ENCODE results near the gene CDH6. TPM values are rescaled to one million over a fixed set of nuclear protein-coding genes. Genes with fewer than 3 reads are reported as not detected.

The CDH6 gene
- total RNA-seq, 1 donor from 2014 or later, result 9.4 TPM

DNA sequence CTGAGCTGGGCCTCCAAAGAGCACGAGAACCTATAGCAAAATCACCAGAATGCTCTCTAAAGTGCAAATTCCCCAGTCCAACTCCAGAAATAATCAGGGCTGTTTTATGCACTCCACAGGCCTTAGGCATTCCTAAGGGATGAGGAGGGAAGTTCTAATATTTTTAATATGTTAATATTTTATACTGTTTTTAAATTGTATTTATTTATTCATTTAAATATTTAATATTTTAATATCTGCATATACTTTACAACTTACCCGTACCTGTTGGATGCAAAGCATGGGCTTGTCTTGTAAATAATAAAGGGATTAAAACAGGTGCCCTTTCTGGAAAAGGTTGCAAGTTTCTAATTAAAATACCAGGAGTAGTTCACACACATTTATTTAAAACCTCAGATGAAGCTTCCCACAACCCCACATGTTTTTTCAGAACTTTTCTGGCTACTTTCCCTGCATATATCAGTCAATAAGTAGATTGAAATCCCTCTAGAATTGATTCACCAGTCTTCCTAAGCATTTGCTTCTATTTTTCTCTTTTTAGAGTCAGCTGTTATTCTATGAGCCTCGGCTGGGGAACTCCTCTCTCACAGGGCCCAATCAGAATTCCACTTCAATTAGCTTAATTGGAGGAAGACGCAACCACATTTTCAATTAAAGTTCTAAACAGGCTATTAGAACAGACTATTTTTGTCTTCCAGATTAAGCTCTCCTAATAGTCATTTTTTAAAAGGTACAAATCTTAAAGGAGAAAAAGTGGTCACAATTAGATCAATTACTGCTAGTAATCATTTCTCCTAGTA lies 140.8 kb downstream of the CDH6 start:
- intact Hi-C loops (cut with DNase I), result no loop called here
- no peaks in the 10 kb centered on the region for H3K4me1 ChIP-seq
- H3K27me3 ChIP-seq, result no peaks in the 10 kb centered on the region
- ATAC-seq, result no peak
- no peak for DNase-seq
- H3K4me3 ChIP-seq, result no peak overlapping the region
- no peak overlapping the region for H3K27ac ChIP-seq
- no peaks in the 10 kb centered on the region for H3K9me3 ChIP-seq
- TF ChIP-seq, protein P1, sequence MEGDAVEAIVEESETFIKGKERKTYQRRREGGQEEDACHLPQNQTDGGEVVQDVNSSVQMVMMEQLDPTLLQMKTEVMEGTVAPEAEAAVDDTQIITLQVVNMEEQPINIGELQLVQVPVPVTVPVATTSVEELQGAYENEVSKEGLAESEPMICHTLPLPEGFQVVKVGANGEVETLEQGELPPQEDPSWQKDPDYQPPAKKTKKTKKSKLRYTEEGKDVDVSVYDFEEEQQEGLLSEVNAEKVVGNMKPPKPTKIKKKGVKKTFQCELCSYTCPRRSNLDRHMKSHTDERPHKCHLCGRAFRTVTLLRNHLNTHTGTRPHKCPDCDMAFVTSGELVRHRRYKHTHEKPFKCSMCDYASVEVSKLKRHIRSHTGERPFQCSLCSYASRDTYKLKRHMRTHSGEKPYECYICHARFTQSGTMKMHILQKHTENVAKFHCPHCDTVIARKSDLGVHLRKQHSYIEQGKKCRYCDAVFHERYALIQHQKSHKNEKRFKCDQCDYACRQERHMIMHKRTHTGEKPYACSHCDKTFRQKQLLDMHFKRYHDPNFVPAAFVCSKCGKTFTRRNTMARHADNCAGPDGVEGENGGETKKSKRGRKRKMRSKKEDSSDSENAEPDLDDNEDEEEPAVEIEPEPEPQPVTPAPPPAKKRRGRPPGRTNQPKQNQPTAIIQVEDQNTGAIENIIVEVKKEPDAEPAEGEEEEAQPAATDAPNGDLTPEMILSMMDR (IDR thresholded peaks at IDR 0.05), result no peak
- no peaks in the 10 kb centered on the region for H3K36me3 ChIP-seq

DNA sequence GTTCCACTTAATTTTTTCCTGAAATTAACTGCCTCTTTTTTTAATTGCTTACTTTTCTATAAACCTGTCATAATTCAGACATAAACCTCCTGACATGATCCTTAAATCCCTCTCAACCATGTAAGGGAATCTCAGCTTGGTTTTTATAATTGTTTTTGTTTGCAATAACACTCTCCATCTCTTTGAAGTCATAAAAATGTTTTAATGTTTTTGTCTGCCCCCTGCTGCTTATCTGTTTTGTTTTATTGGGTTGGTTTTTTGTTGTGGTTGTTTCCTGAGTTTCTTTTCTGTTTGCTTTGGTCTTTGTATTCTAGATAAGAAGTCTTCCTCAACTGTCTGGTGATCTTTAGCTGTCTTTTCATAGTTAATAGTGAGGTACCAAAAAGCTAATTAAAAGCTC lies 142.0 kb downstream of the CDH6 start:
- Histone ChIP-seq H3K9me3 (no peaks in the 10 kb centered on the region), H3K4me1 (no peaks in the 10 kb centered on the region), H3K4me3 (no peak overlapping the region), H3K36me3 (no peaks in the 10 kb centered on the region), H3K27me3 (no peaks in the 10 kb centered on the region), H3K27ac (no peak overlapping the region)
- TF ChIP-seq, protein P1 (IDR thresholded peaks at IDR 0.05), result no peak
- intact Hi-C loops (cut with DNase I), result no loop called here
- no peak for DNase-seq
- no peak for ATAC-seq

DNA sequence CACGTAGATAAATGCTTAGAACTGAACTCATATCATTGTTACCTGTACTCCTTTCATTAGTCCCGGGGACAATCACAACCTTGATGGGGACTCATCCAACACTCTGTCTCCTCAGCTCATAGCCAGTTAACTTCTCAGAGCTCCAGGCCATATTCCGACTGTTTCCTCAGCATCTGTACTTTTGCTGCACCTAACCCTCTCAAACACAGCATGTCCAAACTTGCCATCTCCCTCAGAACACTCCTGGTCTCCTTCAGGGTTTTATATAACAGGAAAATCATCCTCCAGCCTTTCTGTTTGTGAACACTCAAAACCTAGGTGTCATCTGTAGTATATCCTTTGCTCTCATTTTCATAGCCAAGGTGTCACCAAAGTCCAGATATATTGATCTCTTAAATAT lies 150.5 kb downstream of the CDH6 start:
- TF ChIP-seq, protein P1 (IDR thresholded peaks at IDR 0.05), result no peak
- Histone ChIP-seq H3K4me3 (no peak overlapping the region), H3K36me3 (no peaks in the 10 kb centered on the region), H3K9me3 (no peaks in the 10 kb centered on the region), H3K27me3 (no peaks in the 10 kb centered on the region), H3K4me1 (no peaks in the 10 kb centered on the region), H3K27ac (no peak overlapping the region)
- ATAC-seq (no peak), DNase-seq (no peak)
- intact Hi-C loops (cut with DNase I), result no loop called here

DNA sequence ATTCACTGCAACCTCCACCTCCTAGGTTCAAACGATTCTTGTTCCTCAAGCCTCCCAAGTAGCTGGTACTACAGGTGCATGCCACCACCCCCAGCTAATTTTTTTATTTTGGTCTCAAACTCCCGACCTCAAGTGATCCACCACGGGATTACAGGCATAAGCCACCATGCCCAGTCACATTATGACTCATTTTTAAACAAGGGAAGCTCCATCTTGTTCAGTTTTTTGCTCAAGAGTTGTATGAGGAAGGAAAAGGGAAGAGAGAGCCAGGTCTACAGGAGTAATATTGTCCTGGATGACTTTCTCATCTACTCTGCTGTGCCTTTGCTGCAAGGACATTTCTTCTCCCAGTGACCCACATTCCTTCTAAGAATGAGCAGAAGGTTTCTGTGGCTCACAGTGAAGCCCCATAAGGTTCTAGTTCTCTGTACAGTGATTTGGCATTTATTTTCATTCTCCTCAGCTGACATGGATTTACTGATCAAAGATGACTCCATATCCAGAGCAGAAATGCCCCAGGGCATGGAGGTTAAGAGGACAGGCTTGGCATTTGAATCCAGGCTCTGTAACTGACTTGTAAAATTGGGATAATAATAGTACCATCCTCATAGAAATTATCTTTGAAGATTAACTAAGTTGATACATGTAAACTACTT lies 153.5 kb downstream of the CDH6 start:
- intact Hi-C loops (cut with DNase I), result no loop called here
- H3K9me3 ChIP-seq, result no peaks in the 10 kb centered on the region
- TF ChIP-seq, protein P1 (IDR thresholded peaks at IDR 0.05), result no peak
- H3K27me3 ChIP-seq, result no peaks in the 10 kb centered on the region
- DNase-seq, result no peak
- H3K27ac ChIP-seq, result no peak overlapping the region
- H3K4me1 ChIP-seq, result no peaks in the 10 kb centered on the region
- no peaks in the 10 kb centered on the region for H3K36me3 ChIP-seq
- H3K4me3 ChIP-seq, result no peak overlapping the region
- no peak for ATAC-seq

DNA sequence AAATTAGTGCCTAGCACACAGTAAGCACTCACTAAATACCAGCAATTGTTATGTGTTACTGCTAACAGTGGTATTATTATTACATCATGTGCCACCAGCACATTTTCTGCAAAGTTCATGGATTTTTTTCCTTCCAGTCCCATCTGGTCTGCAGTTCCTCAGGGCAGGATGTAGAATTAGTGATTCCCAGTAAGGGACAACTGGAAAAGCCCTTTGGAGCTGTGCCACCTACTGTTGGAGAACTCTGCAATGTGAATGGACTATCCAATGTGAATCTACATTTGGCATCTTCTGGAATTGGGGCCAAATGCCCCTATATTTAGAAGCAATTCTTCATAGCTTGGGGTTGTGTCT lies 154.0 kb downstream of the CDH6 start:
- TF ChIP-seq, protein P1 (IDR thresholded peaks at IDR 0.05), result no peak
- Histone ChIP-seq H3K4me3 (no peak overlapping the region), H3K9me3 (no peaks in the 10 kb centered on the region), H3K27ac (no peak overlapping the region), H3K36me3 (no peaks in the 10 kb centered on the region), H3K27me3 (no peaks in the 10 kb centered on the region), H3K4me1 (no peaks in the 10 kb centered on the region)
- ATAC-seq (no peak), DNase-seq (no peak)
- intact Hi-C loops (cut with DNase I), result no loop called here

Measured in upper lobe of right lung (tissue), 1 donor.